ENCODE results near the gene SERINC1. TPM values are rescaled to one million over a fixed set of nuclear protein-coding genes. Genes with fewer than 3 reads are reported as not detected.
A peak's percentile ranks its signal among the peaks of the same experiment; 100 is the strongest.

Gene SERINC1
- total RNA-seq, 1 donor from 2014 or later: 143 TPM

DNA sequence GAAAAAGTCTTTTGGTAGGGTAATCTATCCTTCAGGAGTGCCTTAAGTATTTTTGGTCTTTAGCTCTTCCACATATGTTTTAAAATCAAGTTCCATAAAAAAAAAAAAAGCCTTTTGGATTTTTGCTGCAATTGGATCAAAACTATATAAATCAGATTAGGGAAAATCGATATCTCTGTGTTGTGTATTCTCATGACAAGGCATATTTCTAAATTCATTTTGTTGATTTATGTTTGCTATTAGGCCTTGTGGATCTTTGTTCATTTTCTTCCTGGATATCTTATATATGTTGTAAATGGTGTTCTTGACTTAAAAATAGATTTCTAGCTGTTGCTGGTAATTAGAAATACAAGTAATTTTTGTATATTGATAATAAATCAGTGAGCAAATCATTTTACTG lies 63.4 kb downstream of the SERINC1 start:
- Histone ChIP-seq H3K4me1 (peaks cover 59% of the 10 kb centered on the region), H3K36me3 (peaks cover 11% of the 10 kb centered on the region), H3K9me3 (replicated peaks) (no peaks in the 10 kb centered on the region), H3K4me3 (no peak overlapping the region), H3K27me3 (ENCODE audit: low read depth) (no peaks in the 10 kb centered on the region), H3K27ac (replicated peaks) (no peak overlapping the region)
- intact Hi-C loops (cut with micrococcal nuclease): no loop called here
- no peak for DNase-seq
- TF ChIP-seq, protein P1, sequence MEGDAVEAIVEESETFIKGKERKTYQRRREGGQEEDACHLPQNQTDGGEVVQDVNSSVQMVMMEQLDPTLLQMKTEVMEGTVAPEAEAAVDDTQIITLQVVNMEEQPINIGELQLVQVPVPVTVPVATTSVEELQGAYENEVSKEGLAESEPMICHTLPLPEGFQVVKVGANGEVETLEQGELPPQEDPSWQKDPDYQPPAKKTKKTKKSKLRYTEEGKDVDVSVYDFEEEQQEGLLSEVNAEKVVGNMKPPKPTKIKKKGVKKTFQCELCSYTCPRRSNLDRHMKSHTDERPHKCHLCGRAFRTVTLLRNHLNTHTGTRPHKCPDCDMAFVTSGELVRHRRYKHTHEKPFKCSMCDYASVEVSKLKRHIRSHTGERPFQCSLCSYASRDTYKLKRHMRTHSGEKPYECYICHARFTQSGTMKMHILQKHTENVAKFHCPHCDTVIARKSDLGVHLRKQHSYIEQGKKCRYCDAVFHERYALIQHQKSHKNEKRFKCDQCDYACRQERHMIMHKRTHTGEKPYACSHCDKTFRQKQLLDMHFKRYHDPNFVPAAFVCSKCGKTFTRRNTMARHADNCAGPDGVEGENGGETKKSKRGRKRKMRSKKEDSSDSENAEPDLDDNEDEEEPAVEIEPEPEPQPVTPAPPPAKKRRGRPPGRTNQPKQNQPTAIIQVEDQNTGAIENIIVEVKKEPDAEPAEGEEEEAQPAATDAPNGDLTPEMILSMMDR (IDR thresholded peaks at IDR 0.05; ENCODE audit: borderline replicate concordance): no peak

DNA sequence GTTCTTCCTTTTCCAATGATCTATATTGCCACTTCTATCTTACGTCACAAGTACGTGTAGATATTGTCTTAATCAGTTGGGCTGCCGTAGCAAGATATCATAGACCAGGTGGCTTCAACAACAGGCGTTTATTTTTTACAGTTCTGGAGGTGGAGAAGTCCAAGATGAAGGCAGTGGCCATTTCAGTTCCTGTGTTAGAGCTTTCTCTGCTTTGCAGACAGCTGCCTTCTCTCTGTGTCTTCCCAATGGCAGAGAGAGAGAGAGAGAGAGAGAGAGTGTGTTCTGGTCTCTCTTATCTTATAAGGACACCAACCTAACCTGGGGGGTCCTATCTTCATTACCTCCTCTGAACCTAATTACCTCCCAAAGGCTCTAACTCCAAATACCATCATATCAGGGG lies 63.9 kb downstream of the SERINC1 start:
- Histone ChIP-seq H3K27me3 (ENCODE audit: low read depth) (no peaks in the 10 kb centered on the region), H3K4me1 (peaks cover 62% of the 10 kb centered on the region), H3K4me3 (no peak overlapping the region), H3K27ac (replicated peaks) (no peak overlapping the region), H3K9me3 (replicated peaks) (no peaks in the 10 kb centered on the region), H3K36me3 (peaks cover 6% of the 10 kb centered on the region)
- intact Hi-C loops (cut with micrococcal nuclease): no loop called here
- no peak for DNase-seq
- TF ChIP-seq, protein P1 (IDR thresholded peaks at IDR 0.05; ENCODE audit: borderline replicate concordance): no peak

DNA sequence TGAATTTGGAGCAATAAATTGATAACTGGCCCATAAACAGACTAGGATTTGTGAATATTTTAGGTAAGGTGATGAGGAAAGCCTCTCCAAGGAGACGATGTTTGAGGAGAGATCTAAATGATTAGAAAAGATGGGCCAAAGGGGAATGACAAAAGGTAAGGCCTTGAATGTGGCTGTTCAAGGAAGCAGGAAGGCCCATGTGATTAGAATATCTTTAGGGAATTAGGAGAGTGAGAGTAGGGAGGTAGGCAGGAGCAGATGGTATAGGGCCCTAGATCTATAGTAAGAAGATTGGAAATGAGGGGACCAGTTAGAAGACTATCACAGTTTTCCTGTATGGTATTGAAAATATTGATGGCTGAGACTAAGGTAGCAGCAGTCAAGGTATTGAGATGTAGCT lies 65.4 kb downstream of the SERINC1 start:
- Histone ChIP-seq H3K4me3 (no peak overlapping the region), H3K4me1 (peaks cover 72% of the 10 kb centered on the region), H3K27ac (replicated peaks) (no peak overlapping the region), H3K27me3 (ENCODE audit: low read depth) (no peaks in the 10 kb centered on the region), H3K9me3 (replicated peaks) (no peaks in the 10 kb centered on the region), H3K36me3 (no peaks in the 10 kb centered on the region)
- DNase-seq: no peak
- TF ChIP-seq, protein P1 (IDR thresholded peaks at IDR 0.05; ENCODE audit: borderline replicate concordance): no peak
- intact Hi-C loops (cut with micrococcal nuclease): no loop called here

DNA sequence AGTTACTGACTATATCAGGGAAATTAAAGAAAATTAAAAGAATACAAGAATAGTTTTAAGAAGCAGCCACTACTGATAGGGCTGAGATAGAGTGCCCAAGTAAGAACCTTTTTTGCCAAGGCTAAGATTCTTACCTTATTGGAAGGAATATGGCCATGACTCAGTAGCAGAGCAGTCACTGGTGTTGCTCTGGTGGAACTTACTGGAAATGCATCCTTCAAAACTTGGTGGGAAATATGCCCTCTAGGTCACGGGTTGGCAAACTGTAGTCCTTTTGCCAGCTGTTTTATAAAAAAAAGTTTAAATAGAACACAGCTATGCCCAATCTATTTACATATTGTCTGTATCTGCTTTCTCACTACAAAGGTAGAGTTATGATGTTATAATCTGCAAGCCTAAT lies 66.2 kb downstream of the SERINC1 start:
- Histone ChIP-seq H3K27me3 (ENCODE audit: low read depth) (no peaks in the 10 kb centered on the region), H3K9me3 (replicated peaks) (no peaks in the 10 kb centered on the region), H3K36me3 (no peaks in the 10 kb centered on the region), H3K27ac (replicated peaks) (no peak overlapping the region), H3K4me3 (no peak overlapping the region), H3K4me1 (peaks cover 76% of the 10 kb centered on the region)
- DNase-seq: no peak
- intact Hi-C loops (cut with micrococcal nuclease): no loop called here
- TF ChIP-seq, protein P1 (IDR thresholded peaks at IDR 0.05; ENCODE audit: borderline replicate concordance): peak; percentile 15

GRCh38 chr6:122404444-122404843 lies 67.2 kb downstream of the SERINC1 start:
- Histone ChIP-seq H3K27ac (replicated peaks) (peak overlapping the region; percentile 89), H3K4me1 (peaks cover 84% of the 10 kb centered on the region), H3K4me3 (no peak overlapping the region), H3K9me3 (replicated peaks) (no peaks in the 10 kb centered on the region), H3K27me3 (ENCODE audit: low read depth) (no peaks in the 10 kb centered on the region), H3K36me3 (no peaks in the 10 kb centered on the region)
- no peak for DNase-seq
- intact Hi-C loops (cut with micrococcal nuclease): no loop called here
- TF ChIP-seq, protein P1 (IDR thresholded peaks at IDR 0.05; ENCODE audit: borderline replicate concordance): no peak

- H3K4me3 ChIP-seq: peak overlapping the region; percentile 92
- peak overlapping the region; percentile 89 for H3K27ac ChIP-seq (replicated peaks)
- H3K9me3 ChIP-seq (replicated peaks): no peaks in the 10 kb centered on the region
- no peaks in the 10 kb centered on the region for H3K27me3 ChIP-seq (ENCODE audit: low read depth)
- TF ChIP-seq, protein P1 (IDR thresholded peaks at IDR 0.05; ENCODE audit: borderline replicate concordance): no peak
- intact Hi-C loops (cut with micrococcal nuclease): no loop called here
- no peak for DNase-seq
- H3K4me1 ChIP-seq: peaks cover 65% of the 10 kb centered on the region
- no peaks in the 10 kb centered on the region for H3K36me3 ChIP-seq
These were observed 70.5 kb downstream of the SERINC1 start for GRCh38 chr6:122401104-122401503.
